GM12878 (cell line): ENCODE data around the gene MTFR1L. TPM values are rescaled to one million over a fixed set of nuclear protein-coding genes. Genes with fewer than 3 reads are reported as not detected.

Experiments used
- ATAC-seq: fragments of 200-7000 bp; cut with Tn5 transposase; 3 replicates; pipeline ENCODE4 v1.9.1; 2020; ENCODE audit warnings: mild to moderate bottlenecking, moderate library complexity
- BruUV-seq: library from RNA; stranded (reverse); fragments of 400-500 nt; replicated peaks from 2 replicates; lab custom pipeline; 2021; lab: Mats Ljungman, UMichigan
- CTCF ChIA-PET: fragments of 300-600 bp; sonication (Branson Sonifier 250); formaldehyde crosslinking; extraction: SDS; loops from one replicate; lab custom pipeline; 2021; ENCODE audit warnings: inconsistent platforms; lab: Yijun Ruan, JAX
- POLR2A ChIA-PET: fragments of 350-600 bp; formaldehyde crosslinking; extraction: SDS; loops from one replicate; lab custom pipeline; 2021; ENCODE audit warnings: inconsistent platforms; lab: Charles Lee
- RAD21 ChIA-PET: fragments of 300-600 bp; sonication (Branson Sonifier 250); formaldehyde crosslinking; loops from one replicate; lab custom pipeline; 2023; ENCODE audit warnings: antibody characterized with exemption; ENCODE audit not compliant: unreplicated experiment; lab: Charles Lee
- SMC1A ChIA-PET: fragments of 300-600 bp; sonication (Branson Sonifier 250); formaldehyde crosslinking; loops from one replicate; lab custom pipeline; 2023; ENCODE audit not compliant: unreplicated experiment, uncharacterized antibody; lab: Charles Lee
- DNase-seq: peaks from one replicate; pipeline ENCODE4 v3.0.0-alpha.2; 2011; ENCODE audit warnings: low read depth, low spot score
- FAIRE-seq: peaks from 3 replicates; lab custom pipeline; 2011; peaks lifted over from hg19 to GRCh38; lab: Jason Lieb, UNC
- H2AFZ ChIP-seq: 2 replicates; pipeline ENCODE4 v1.6.0; 2011; ENCODE audit warnings: low read depth, low read length, control low read depth; ENCODE audit not compliant: control insufficient read depth
- H3K27ac ChIP-seq: 2 replicates; pipeline ENCODE4 v1.5.1; 2011; ENCODE audit warnings: control low read depth; ENCODE audit not compliant: control insufficient read depth, insufficient read depth
- H3K27me3 ChIP-seq, 2 experiments: replicated peaks in 1 of 2; 2 replicates each; pipeline versions ENCODE4 v1.6.0 to v1.6.1; 2011; ENCODE audit warnings: low read length in 1 of 2; ENCODE audit not compliant: control insufficient read depth in 2 of 2, insufficient read depth in 2 of 2
- H3K36me3 ChIP-seq, 2 experiments: 2 replicates each; pipeline ENCODE4 v1.5.1; 2011; ENCODE audit warnings: low read length in 1 of 2; ENCODE audit not compliant: control insufficient read depth in 2 of 2, insufficient read depth in 2 of 2
- H3K4me1 ChIP-seq: 2 replicates; pipeline ENCODE4 v1.6.1; 2011; ENCODE audit warnings: mild to moderate bottlenecking, low read length, moderate library complexity, mixed read lengths; ENCODE audit not compliant: control insufficient read depth, insufficient read depth
- H3K4me2 ChIP-seq: 2 replicates; pipeline ENCODE4 v1.6.0; 2011; ENCODE audit warnings: control low read depth; ENCODE audit not compliant: control insufficient read depth, insufficient read depth
- H3K4me3 ChIP-seq: fragments of 200-600 bp; sonication (generic); 2 replicates; pipeline ENCODE4 v1.5.1; 2016
- H3K79me2 ChIP-seq: 2 replicates; pipeline ENCODE4 v1.6.0; 2011; ENCODE audit warnings: low read length; ENCODE audit not compliant: control insufficient read depth, insufficient read depth
- H3K9ac ChIP-seq: 2 replicates; pipeline ENCODE4 v1.8.0; 2011; ENCODE audit warnings: low read length, control low read depth, mixed read lengths; ENCODE audit not compliant: control insufficient read depth, insufficient read depth
- H3K9me3 ChIP-seq: replicated peaks from 3 replicates; pipeline ENCODE4 v1.5.1; 2011; ENCODE audit warnings: mild to moderate bottlenecking, low read length; ENCODE audit not compliant: control insufficient read depth, insufficient read depth
- H4K20me1 ChIP-seq: 2 replicates; pipeline ENCODE4 v1.6.0; 2011; ENCODE audit not compliant: control insufficient read depth, insufficient read depth
- EGR1 ChIP-seq, 2 experiments: IDR thresholded peaks; 1 replicate in 1 of 2; 2 replicates in 1 of 2; pipeline ENCODE4 v1.6.1; 2011 to 2012; ENCODE audit warnings: low read depth in 2 of 2, low read length in 2 of 2, borderline replicate concordance in 1 of 2, mild to moderate bottlenecking in 1 of 2, moderate library complexity in 1 of 2
- JUNB ChIP-seq: IDR thresholded peaks from 2 replicates; pipeline ENCODE4 v1.6.1; 2016; ENCODE audit warnings: antibody characterized with exemption, mild to moderate bottlenecking
- KLF5 ChIP-seq: fragments of 450-650 bp; IDR thresholded peaks from 2 replicates; pipeline ENCODE4 v1.6.1; 2014; ENCODE audit warnings: mild to moderate bottlenecking; ENCODE audit not compliant: partially characterized antibody
- MEF2A ChIP-seq: IDR thresholded peaks from 2 replicates; pipeline ENCODE4 v1.6.1; 2011; ENCODE audit warnings: low read depth, mild to moderate bottlenecking, low read length, moderate library complexity; ENCODE audit not compliant: insufficient read depth
- SUPT20H ChIP-seq: IDR thresholded peaks from 2 replicates; pipeline ENCODE4 v1.6.1; 2011; ENCODE audit warnings: low read depth, mild to moderate bottlenecking, low read length, moderate library complexity, borderline replicate concordance; ENCODE audit not compliant: control insufficient read depth
- ZNF207 ChIP-seq: fragments of 450-650 bp; IDR thresholded peaks from 2 replicates; pipeline ENCODE4 v1.6.1; 2014; ENCODE audit warnings: antibody characterized with exemption, mild to moderate bottlenecking, borderline replicate concordance
- ZSCAN29 ChIP-seq: fragments of 450-650 bp; IDR thresholded peaks from 2 replicates; pipeline ENCODE4 v1.6.1; 2017; ENCODE audit warnings: mild to moderate bottlenecking, moderate library complexity
- WGBS: methylation state at CpG from one replicate; pipeline ENCODE4 v1.1.6; 2016; ENCODE audit warnings: low lambda C conversion rate; ENCODE audit not compliant: insufficient replicate concordance, insufficient coverage; ENCODE audit errors: missing lambda C conversion rate; 5-methylcytosine and 5-hydroxymethylcytosine counted together
- in situ Hi-C: fragments of 300-500 bp; cut with MboI; formaldehyde crosslinking; loops from 9 replicates; pipeline ENCODE4 v1.14.3; 2018; ENCODE audit warnings: mixed read lengths
- intact Hi-C: fragments of 100-400 bp; cut with micrococcal nuclease; formaldehyde crosslinking; loops from one replicate; pipeline ENCODE4 v1.14.2; 2022; ENCODE audit not compliant: unreplicated experiment
- polyA plus RNA-seq, 11 experiments: library from polyadenylated mRNA; depleted of rRNA in 4 of 11; unstranded in 6 of 11; stranded (reverse) in 5 of 11; fragments of >200 nt; fragmentation: Nextera tagmentation in 4 of 11; fragmentation: Illumina TruSeq in 1 of 11; extraction: Ambion mirVana in 4 of 11; extraction: Trizol in 1 of 11; gene quantifications; 1 replicate in 1 of 11; 2 replicates in 10 of 11; pipeline versions ENCODE4 v1.2.1 to v1.2.3, GENCODE V29; 2011 to 2016; ENCODE audit warnings: inconsistent platforms in 2 of 11, missing spikeins in 2 of 11, low read depth in 1 of 11
- total RNA-seq, 4 experiments: library from RNA; depleted of rRNA in 3 of 4; stranded (reverse); fragments of >200 nt in 3 of 4; fragmentation: Illumina TruSeq in 1 of 4; extraction: Trizol in 1 of 4; gene quantifications; 2 replicates each; pipeline versions ENCODE4 v1.2.1 to v1.2.3, GENCODE V29; 2013 to 2021
- TF ChIP-seq, protein P1 (sequence below): IDR thresholded peaks from 2 replicates; pipeline ENCODE4 v1.6.1; 2011; ENCODE audit warnings: borderline replicate concordance, low read depth, mild to moderate bottlenecking, moderate library complexity, low read length; ENCODE audit not compliant: insufficient read depth, poor library complexity, severe bottlenecking
- TF ChIP-seq, protein P2 (sequence below): fragments of 450-650 bp; IDR thresholded peaks from 2 replicates; pipeline ENCODE4 v1.6.1; 2017; ENCODE audit warnings: antibody characterized with exemption, mild to moderate bottlenecking, moderate library complexity
- TF ChIP-seq, protein P3 (sequence below): IDR thresholded peaks from 2 replicates; pipeline ENCODE4 v1.6.1; 2012; ENCODE audit warnings: low read depth, low read length, improper control_type of control experiment

Gene MTFR1L
- total and polyA plus RNA-seq, 10 of the 15 experiments (the other 5 are each of a cell fraction or from before 2014, with no cell fraction given), result 16.9 to 44.2 (median 30.3) TPM

DNA sequence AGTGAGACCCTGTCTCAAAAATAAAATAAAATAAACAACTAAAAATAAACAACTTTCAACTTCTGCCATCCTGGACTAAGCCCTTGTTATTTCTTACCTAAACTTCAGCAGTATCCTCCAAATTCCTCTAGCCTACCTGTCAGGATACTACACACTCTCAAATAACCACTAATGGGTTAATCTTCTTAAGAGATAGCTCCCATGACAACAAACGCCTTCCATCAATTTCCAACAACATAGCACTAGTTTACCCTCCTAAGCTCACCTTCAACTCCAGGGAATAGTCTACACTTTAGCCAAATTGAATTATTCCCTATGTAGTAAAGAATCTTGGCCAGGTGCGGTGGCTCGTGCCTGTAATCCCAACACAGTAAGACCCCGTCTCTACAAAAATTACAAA, 28.2 kb downstream of the MTFR1L start:
- no peaks in the 10 kb centered on the region for H3K27me3 ChIP-seq
- no peak overlapping the region for H3K4me2 ChIP-seq
- intact Hi-C loops (no loop called here), in situ Hi-C loops (no loop called here)
- FAIRE-seq (no peak), DNase-seq (no peak), ATAC-seq (no peak)
- BruUV-seq, result no TSS peak
- no peak for TF ChIP-seq ZNF207
- TF ChIP-seq, protein P1, sequence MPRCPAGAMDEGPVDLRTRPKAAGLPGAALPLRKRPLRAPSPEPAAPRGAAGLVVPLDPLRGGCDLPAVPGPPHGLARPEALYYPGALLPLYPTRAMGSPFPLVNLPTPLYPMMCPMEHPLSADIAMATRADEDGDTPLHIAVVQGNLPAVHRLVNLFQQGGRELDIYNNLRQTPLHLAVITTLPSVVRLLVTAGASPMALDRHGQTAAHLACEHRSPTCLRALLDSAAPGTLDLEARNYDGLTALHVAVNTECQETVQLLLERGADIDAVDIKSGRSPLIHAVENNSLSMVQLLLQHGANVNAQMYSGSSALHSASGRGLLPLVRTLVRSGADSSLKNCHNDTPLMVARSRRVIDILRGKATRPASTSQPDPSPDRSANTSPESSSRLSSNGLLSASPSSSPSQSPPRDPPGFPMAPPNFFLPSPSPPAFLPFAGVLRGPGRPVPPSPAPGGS, result no peak
- TF ChIP-seq MEF2A, result no peak
- SMC1A ChIA-PET, result no interaction called here
- no peaks in the 10 kb centered on the region for H3K9me3 ChIP-seq
- peaks cover 8% of the 10 kb centered on the region; the same call in 1 of the 2 replicates for H3K4me1 ChIP-seq
- H3K27ac ChIP-seq, result no peak overlapping the region
- no peak overlapping the region for H2AFZ ChIP-seq
- no peak overlapping the region for H3K4me3 ChIP-seq
- peaks cover 2% of the 10 kb centered on the region for H3K79me2 ChIP-seq
- RAD21 ChIA-PET, result no interaction called here
- CTCF ChIA-PET, result interaction anchor here (1.7 kb wide), 1 partner anchor 47 kb away, joined by 6 read pairs; no protein-coding TSS in a partner anchor
- H3K36me3 ChIP-seq, result no peaks in the 10 kb centered on the region
- H3K9ac ChIP-seq, result no peak overlapping the region
- WGBS, result 72% methylated on average over 4 of the region's 4 CpGs
- POLR2A ChIA-PET, result interaction anchor here (0.6 to 1.1 kb wide), 4 partner anchors 19 to 399 kb away, joined by 3 to 5 read pairs (median 4); partner anchors contain the start of gene CEP85
- no peaks in the 10 kb centered on the region for H4K20me1 ChIP-seq

DNA sequence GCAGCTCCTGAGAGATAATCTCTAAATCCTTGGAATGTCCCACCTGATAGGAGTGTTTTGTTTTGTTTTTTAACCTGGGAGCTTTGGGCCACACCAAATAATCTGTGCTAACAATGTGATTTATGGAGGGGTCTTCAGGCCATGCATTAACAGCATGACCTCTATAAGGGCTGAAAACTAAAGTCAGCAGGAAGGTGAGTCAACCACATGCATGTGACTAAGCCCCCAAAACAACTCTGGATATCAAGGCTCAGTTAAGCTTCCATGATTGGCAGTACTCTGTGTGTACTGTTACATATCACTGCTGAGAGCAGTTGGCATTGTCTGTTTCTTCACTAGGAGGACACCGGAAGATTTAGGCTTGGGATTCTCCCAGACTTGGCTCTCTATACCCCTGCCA, 28.8 kb downstream of the MTFR1L start:
- H3K9me3 ChIP-seq, result no peaks in the 10 kb centered on the region
- in situ Hi-C loops (no loop called here), intact Hi-C loops (no loop called here)
- ChIA-PET RAD21 (no interaction called here), SMC1A (interaction anchor here (0.9 kb wide), 1 partner anchor 28 kb away, joined by 4 read pairs; no protein-coding TSS in a partner anchor), CTCF (interaction anchor here (1.7 kb wide), 1 partner anchor 47 kb away, joined by 6 read pairs; no protein-coding TSS in a partner anchor), POLR2A (interaction anchor here (0.6 to 1.1 kb wide), 3 partner anchors 20 to 1474 kb away, joined by 3 to 5 read pairs (median 4); no protein-coding TSS in a partner anchor)
- no peaks in the 10 kb centered on the region for H4K20me1 ChIP-seq
- H3K27me3 ChIP-seq, result no peaks in the 10 kb centered on the region
- H2AFZ ChIP-seq, result no peak overlapping the region
- no peaks in the 10 kb centered on the region for H3K36me3 ChIP-seq
- ATAC-seq (no peak), FAIRE-seq (no peak), DNase-seq (no peak)
- BruUV-seq, result no TSS peak
- H3K4me1 ChIP-seq, result peaks cover 8% of the 10 kb centered on the region; the same call in 1 of the 2 replicates
- 94% methylated on average over 1 of the region's 1 CpG for WGBS
- H3K9ac ChIP-seq, result no peak overlapping the region
- H3K4me3 ChIP-seq, result no peak overlapping the region
- no peak overlapping the region for H3K27ac ChIP-seq
- peaks cover under 1% of the 10 kb centered on the region for H3K79me2 ChIP-seq
- no peak overlapping the region for H3K4me2 ChIP-seq
- TF ChIP-seq JUNB (no peak), EGR1 (IDR thresholded peaks at IDR 0.05; ENCODE audit: borderline replicate concordance in 1 of 2, low read depth in 2 of 2, low read length in 2 of 2) (no peak), ZSCAN29 (no peak), SUPT20H (no peak), KLF5 (no peak)
- TF ChIP-seq, protein P2, sequence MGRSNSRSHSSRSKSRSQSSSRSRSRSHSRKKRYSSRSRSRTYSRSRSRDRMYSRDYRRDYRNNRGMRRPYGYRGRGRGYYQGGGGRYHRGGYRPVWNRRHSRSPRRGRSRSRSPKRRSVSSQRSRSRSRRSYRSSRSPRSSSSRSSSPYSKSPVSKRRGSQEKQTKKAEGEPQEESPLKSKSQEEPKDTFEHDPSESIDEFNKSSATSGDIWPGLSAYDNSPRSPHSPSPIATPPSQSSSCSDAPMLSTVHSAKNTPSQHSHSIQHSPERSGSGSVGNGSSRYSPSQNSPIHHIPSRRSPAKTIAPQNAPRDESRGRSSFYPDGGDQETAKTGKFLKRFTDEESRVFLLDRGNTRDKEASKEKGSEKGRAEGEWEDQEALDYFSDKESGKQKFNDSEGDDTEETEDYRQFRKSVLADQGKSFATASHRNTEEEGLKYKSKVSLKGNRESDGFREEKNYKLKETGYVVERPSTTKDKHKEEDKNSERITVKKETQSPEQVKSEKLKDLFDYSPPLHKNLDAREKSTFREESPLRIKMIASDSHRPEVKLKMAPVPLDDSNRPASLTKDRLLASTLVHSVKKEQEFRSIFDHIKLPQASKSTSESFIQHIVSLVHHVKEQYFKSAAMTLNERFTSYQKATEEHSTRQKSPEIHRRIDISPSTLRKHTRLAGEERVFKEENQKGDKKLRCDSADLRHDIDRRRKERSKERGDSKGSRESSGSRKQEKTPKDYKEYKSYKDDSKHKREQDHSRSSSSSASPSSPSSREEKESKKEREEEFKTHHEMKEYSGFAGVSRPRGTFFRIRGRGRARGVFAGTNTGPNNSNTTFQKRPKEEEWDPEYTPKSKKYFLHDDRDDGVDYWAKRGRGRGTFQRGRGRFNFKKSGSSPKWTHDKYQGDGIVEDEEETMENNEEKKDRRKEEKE, result no peak
- TF ChIP-seq, protein P3, sequence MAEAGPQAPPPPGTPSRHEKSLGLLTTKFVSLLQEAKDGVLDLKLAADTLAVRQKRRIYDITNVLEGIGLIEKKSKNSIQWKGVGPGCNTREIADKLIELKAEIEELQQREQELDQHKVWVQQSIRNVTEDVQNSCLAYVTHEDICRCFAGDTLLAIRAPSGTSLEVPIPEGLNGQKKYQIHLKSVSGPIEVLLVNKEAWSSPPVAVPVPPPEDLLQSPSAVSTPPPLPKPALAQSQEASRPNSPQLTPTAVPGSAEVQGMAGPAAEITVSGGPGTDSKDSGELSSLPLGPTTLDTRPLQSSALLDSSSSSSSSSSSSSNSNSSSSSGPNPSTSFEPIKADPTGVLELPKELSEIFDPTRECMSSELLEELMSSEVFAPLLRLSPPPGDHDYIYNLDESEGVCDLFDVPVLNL, result no peak
